Inflammatory macrophage (primary cell): ENCODE results near the gene TMEM30A.

Source experiments
- DNase-seq, 2 donors: peaks; one replicate each; pipeline ENCODE4 v3.0.0-alpha.2; 2020 to 2022

Gene TMEM30A

DNA sequence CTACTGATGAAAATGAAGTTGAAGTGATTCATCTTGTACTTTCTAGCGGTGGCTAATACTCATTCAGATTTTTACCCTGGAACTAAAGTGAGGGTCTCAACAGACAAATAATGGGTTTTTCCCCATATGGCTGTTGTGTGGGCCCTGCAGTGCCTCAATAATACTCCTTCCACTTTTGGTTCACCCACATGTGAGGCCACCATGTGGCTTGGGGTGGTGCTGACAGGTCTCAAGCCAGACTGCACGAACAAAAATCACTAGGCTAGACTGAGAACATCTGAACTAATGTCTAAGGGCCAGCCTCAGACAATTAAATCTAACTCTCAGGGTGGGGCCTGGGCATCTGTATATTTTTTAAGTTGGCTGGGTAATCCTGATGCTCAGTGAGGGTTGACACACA, 70.9 kb downstream of the TMEM30A start:
- no peak for DNase-seq

DNA sequence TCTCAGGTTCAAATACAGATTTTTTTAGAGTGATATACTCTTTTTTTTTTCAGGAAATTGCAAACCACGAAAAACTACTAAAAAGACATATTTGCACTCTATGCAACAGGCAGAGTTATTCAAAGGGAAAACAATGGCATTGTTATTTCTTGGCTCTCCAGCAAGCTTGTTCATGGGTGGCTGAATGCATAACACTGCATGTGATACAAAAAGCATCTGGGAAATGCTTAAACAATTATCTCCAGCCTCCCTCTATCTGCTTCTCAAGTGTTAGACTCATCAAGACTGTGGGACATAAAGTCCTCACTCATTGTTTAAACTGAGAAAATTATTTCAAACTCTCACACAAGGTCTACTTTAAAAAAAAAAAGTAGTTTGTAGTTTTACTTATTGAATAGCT, 71.5 kb downstream of the TMEM30A start:
- DNase-seq = no peak

DNA sequence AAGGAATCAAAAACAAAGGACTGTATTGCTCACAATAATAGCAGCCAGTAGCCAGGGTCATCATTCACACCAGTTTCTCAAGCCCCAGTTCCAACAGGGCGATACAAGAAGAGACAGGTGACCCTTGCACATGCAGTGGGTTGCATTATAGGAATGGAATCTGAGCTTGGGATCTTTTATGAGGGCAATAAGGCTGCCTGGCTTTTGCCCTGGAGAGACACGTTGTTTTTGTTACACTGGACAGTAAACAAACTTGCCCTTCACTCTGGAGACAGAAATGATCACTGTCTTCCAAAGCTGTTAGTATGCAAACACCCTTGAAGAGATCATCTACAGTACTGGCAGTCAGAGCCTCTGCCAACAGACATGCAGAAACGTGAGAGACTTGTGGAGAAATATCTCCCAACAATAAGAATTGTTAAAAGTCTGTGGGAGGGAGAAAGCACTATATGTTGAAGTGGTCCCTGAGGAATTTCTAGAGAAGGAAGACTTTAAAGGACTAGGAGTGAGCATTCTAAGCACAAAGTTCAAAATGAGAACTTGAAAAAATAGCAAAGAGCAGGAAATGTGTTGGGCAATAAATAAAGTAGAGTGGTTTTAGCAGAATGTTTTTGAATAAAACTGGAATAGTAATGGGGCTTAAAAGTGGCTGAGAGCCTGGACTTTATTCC, 72.5 kb downstream of the TMEM30A start:
- DNase-seq = no peak

DNA sequence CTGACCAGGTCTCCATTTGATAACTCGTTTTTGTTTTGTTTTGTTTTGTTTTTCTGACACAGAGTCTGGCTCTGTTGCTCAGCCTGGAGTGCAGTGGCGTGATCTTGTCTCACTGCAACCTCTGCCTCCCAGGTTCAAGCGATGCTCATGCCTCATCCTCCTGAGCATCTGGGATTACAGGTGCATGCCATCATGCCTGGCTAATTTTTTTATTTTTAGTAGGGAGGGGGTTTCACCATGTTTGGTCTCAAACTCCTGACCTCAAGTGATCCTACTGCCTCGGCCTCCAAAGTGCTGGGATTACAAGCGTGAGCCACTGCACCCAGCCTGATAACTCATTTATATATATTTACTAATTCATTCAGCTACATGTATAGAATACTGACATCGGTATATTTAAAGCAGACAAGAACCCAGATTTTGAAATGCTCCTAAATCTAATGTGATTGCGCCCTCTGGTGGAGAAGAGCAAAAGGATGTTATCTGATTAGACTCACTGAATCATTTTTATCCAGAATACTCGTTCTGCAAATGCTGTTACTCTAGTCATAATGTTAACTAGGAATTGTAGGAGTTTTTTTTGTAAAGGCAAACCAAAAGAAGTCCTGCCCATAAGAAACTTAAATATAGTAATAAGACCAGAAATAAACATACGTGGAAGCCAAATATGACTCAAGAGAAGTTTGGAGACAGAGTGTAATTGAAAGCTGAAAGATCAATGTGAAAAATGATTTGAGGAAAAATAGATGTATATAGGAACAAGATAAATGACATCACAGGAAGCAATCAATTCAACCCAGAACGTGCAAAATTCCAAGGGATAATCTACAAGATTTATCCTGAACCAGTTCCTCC, 73.5 kb downstream of the TMEM30A start:
- DNase-seq = peak; percentile 59 to 62

DNA sequence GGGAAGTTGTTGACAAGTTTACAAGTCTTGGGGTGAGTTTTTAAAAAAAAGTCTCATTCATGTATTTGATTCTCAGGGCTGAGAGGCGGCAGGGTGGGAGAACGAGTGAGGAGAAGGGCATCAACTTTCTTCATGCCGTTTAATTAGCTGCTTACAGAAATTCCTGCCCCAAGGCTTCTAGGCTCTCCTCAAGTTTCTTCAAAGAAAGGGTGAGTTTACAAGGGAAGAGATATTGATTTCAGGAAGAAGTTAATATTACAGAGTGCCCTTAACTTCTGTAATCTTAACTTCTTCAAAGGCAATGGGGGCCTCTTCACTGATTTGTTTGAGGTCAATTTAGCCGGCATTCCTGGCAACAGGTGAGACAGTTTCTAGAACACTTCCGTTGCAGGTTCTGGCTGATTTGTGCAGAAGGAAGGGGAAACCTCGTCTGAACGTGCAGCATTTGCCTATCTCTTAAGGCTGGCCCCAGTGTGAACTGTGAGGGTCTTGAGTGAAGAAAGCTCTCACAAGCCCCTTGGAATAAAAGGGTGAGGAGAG, 75.3 kb downstream of the TMEM30A start:
- DNase-seq = no peak

DNA sequence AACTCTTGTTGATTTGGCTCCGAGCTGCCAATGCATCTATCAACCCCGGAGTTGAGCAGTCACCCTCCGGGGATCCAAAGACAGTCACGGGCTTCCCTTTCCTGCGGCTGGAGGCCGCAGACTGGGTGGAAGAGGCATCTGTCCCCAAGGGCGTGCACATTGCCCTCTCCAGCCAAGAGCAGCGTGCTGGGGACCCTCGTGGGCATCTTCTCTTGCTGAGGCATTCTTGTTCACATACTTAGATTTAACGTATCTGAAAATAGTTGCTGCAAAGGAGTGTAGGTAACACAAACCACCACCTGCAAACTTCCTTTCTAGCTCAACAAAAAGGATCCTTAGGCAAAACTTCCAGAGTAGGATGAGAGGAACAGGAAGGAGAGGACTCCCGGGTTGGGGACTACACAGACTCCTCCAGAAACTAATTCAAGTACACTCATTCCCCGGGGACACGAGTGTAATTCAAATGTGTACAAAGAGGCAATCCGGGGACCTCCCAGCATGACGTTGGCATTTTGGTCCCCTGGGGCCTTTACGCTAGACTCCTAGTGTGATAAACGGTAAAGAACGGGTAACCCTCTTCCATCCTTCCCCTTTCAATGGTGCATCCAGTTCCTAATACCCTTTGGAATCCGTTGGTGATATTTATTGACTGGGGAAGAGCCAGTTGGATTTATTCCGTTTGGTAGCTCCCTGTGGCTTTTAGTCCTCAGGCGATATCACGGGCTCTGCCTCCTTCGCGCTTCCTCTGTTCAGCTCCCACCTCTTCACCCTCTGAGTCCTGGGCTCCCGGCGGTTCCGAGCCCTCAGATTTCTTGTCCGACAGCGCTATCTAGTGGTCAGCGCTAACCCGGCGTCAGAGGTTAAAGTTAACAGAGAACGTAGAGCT, 76.1 kb downstream of the TMEM30A start:
- peak; percentile 80 to 81 for DNase-seq

DNA sequence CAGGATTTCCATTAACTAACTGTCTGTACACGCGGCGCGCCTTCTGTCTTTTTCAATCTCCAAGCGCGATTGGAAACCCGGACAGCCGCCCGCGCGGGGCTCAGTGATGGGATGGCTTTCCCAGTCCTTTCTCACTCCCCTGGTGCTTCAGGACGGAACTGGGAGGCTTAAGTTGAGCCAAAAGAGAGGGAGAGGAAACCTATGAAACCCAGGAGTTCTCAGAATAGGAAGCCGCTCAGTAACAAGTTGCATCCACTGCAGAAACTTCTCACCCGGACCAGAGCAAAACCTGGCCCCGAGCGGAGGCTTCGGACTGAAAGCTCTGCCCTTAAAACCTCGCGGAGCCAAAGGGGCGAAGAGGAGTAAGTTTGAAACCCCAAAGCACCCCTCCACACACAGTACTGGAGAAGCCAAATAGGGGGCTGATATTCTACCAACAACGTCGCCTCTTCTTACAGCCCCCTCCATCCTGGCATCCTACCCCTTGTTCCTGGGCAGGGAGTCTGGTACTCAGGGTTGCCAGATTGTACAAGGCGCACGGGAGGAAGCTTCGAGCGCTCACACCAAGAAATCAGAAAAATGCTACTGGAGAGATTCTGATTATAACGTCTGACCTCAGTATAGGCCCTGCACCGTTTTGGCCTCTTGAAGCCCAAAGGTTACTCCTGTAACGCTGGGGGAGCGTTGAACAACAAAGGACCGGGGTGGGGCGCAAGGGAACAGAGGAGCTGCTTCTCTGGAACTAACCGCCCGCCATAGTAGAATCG, 77.8 kb downstream of the TMEM30A start:
- DNase-seq = no peak

DNA sequence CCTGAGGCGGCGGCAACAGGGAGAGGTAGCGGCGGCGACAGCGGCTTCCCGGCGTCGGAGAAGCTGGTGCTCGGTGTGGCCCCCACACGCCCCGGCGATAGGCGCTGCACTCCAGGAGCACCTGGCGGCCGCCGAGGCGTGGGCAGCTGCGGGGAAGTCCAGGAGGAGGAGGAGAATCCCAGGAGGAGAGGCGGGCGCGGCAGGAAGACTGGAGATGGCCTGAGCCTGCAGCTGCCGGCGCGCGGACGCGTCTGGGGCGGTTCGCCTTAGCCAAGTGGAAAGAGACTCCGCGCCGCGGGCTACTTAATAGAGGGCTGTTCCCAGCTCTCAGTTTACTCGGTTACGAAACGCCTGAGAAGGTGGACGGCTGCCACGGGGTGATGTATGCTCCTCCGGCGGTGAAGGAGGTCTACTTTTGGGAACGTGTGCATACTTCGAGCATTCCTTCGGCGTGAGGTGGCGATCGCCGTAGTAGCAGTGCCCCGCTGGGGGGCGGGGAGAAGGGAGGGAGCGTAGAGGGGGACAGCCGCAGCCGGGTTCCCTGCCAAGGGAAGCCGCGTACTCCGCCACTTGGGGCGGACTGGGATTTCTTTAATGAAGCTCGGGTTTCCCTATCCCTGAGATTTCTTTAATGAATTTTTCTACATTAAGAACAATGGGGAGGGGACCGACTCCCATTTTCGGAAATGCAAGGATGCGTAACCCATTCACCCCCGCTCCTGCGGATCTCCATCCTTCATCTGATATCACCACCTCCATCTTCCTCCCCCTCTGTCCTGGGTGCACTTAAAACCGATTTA, 78.6 kb downstream of the TMEM30A start, which contains the start of gene COL12A1:
Gene COL12A1 (minus strand): TSS at position 278 of the 800 bp plus-strand sequence. CDS start 3,261 bp downstream, outside the sequence.
- DNase-seq = no peak

DNA sequence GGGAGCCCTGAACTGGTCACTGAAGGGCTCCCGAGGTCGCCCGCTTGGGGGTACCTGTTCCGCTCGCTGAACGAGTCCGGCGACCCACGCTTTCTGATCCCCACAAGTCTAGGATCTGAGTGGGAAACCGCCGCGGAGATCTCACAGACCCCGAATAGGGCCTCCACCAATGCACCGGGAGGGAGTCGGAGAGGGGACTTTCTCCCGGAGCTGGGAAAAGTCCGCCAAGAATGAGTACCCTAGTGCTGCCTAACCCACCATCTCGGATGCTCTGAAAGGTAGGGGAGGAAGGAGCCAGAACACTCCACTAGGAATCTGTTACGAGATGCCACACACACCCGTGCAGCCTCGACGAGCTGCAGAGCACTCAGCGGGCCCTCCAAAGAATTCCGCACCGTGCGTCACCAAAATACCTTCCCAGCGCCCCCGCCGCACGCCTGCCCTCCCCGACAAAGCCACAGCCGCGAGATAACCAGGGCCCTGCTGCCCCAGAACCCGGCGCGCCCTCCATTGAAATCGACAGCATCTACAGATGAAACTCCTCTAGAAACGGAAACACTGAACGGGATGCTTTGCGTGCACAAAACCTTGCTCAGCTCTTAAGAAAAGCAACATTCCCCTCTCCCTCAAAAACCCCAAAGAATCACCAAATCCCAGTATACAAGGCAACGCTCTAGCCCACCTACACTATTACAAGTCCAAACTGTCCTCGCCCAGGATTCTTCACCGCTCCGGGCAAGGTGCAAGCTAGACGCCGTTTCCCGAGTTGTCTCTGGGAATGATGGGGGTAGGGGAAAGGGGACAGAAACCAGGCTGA, 79.4 kb downstream of the TMEM30A start:
- no peak for DNase-seq

DNA sequence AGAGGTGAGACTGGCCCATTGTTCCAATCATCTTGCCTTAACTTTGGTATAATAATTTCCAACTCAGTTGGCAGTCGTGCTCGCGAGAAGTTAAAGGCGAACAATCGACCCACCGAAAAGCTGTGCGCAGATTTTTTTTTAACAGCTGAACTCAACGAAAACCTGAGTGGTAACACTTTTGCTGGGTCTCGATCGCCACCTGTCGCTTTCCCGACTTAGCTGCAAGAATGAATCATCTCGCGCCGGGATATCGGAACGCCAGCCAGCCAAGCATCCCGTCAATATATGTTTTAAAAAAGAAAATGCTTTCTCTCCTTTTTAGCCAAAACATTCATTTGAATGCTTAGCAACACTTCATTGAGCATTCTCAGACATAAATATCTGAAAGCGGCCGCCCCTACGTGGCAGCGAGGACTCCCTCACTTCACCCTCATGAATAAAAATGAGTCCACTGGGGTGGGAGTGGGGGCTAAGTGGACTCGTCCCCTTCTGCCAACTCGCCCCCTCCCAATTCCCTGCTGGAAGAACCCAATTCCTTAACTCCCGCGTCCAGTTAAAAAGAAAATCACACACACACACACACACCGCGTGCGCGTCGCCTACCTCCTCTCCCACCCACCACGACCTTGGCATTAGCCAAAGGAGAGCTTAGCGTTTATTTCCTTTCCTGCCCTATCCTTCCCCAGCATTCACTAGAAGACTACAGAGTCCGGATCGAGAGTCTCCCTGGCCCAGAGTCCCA, 80.2 kb downstream of the TMEM30A start:
- DNase-seq = peak; percentile 18 to 36

DNA sequence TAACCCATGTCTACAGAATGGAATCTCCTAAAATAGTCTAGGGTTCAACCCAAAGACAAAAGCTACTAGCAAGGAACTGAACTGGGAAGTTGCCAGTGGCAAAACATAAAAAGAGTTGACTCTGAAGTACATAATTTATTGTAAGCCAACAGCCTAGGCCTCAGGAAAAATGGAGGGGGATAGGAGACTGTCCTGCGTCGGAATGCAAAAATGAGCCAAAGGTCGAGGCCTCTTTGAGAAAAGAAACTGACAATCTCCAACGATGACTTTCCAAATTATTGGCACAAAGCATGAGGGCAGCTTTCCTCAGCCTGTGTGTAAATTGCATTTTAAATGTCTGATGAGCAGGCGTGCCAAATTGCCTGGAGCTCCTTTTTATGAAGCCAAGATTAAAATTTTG, 80.9 kb downstream of the TMEM30A start:
- DNase-seq = no peak
